Ureter (tissue), 1 donor: Measurements from ENCODE around the gene THAP6. TPM values are rescaled to one million over a fixed set of nuclear protein-coding genes. Genes with fewer than 3 reads are reported as not detected.

Experiments used
- total RNA-seq: library from RNA; stranded (reverse); gene quantifications from one replicate; pipeline ENCODE4 v1.2.4, GENCODE V29; 2023
- donor health status: DM: yes; HTN: yes; CAD: no.

THAP6 gene
- total RNA-seq, 1 donor from 2014 or later, result 30.8 TPM

Other genes starting within 250 kb of the THAP6 start
- gene RCHY1, start 70 bp upstream of the THAP6 start, total RNA-seq, result 28.8 TPM
- gene ODAPH, start 41.6 kb downstream of the THAP6 start, total RNA-seq, result not detected
- gene CDKL2, start 116.1 kb downstream of the THAP6 start, total RNA-seq, result 1.1 TPM
- gene G3BP2, start 158.9 kb downstream of the THAP6 start, total RNA-seq, result 123 TPM
- 64.5 TPM for gene USO1, start 210.1 kb downstream of the THAP6 start, total RNA-seq